HepG2 (cell line): ENCODE results near the gene EBLN2. TPM values are rescaled to one million over a fixed set of nuclear protein-coding genes. Genes with fewer than 3 reads are reported as not detected.

Experiments used
- ATAC-seq: fragments of 200-7000 bp; cut with Tn5 transposase; 3 replicates; pipeline ENCODE4 v1.9.1; 2020; ENCODE audit warnings: mild to moderate bottlenecking, moderate library complexity
- BruUV-seq: library from RNA; stranded (reverse); fragments of 400-500 nt; replicated peaks from 2 replicates; lab custom pipeline; 2021; lab: Mats Ljungman, UMichigan
- CTCF ChIA-PET: fragments of 300-600 bp; formaldehyde crosslinking; extraction: SDS; loops from one replicate; lab custom pipeline; 2021; ENCODE audit warnings: low total read pairs, inconsistent platforms, low intra/inter-chr PET ratio; lab: Yijun Ruan, JAX
- POLR2A ChIA-PET: fragments of 350-600 bp; sonication (Branson Sonifier 250); formaldehyde crosslinking; loops from one replicate; lab custom pipeline; 2020; ENCODE audit warnings: antibody characterized with exemption, inconsistent platforms; lab: Yijun Ruan, JAX
- DNase-seq: peaks from one replicate; pipeline ENCODE4 v3.0.0-alpha.2; 2015; ENCODE audit warnings: low spot score
- FAIRE-seq: peaks from 3 replicates; lab custom pipeline; 2011; peaks lifted over from hg19 to GRCh38; lab: Jason Lieb, UNC
- H2AFZ ChIP-seq: one replicate; pipeline ENCODE4 v1.6.1; 2011; ENCODE audit warnings: low read length, inconsistent platforms
- H3K27ac ChIP-seq: fragments of 300-600 bp; 3 replicates; pipeline ENCODE4 v1.8.0; 2011; ENCODE audit warnings: mixed run types, mild to moderate bottlenecking, mixed read lengths, low read length, inconsistent platforms; ENCODE audit not compliant: insufficient read depth; ENCODE audit errors: extremely low read length
- H3K27me3 ChIP-seq, 2 experiments: fragments of 200-600 bp in 1 of 2; 2 replicates in 1 of 2; 3 replicates in 1 of 2; pipeline versions ENCODE4 v1.6.0 to v1.8.0; 2011; ENCODE audit warnings: low read length in 2 of 2, mild to moderate bottlenecking in 2 of 2, moderate library complexity in 2 of 2, inconsistent platforms in 1 of 2; ENCODE audit not compliant: insufficient read depth in 2 of 2, control insufficient read depth in 1 of 2
- H3K36me3 ChIP-seq, 2 experiments: fragments of 200-600 bp in 1 of 2; replicated peaks in 1 of 2; 2 replicates in 1 of 2; 3 replicates in 1 of 2; pipeline versions ENCODE4 v1.5.1 to v1.8.0; 2011; ENCODE audit warnings: low read length in 2 of 2, inconsistent platforms in 1 of 2; ENCODE audit not compliant: insufficient read depth in 2 of 2, control insufficient read depth in 1 of 2
- H3K4me1 ChIP-seq: 2 replicates; pipeline ENCODE4 v1.5.1; 2012; ENCODE audit warnings: low read length, inconsistent platforms; ENCODE audit not compliant: insufficient read depth
- H3K4me2 ChIP-seq: 2 replicates; pipeline ENCODE4 v1.6.0; 2011; ENCODE audit warnings: low read depth, low read length, inconsistent platforms
- H3K4me3 ChIP-seq, 3 experiments: fragments of 200-600 bp in 1 of 3; sonication (generic), shearing (Covaris generic) in 1 of 3; replicated peaks in 1 of 3; 2 replicates each; pipeline ENCODE4 v1.5.1; 2011 to 2016; ENCODE audit warnings: low read length in 3 of 3, inconsistent platforms in 2 of 3, low read depth in 2 of 3, mild to moderate bottlenecking in 2 of 3, control low read depth in 1 of 3, mixed read lengths in 1 of 3; ENCODE audit not compliant: insufficient read depth in 1 of 3
- H3K79me2 ChIP-seq: one replicate; pipeline ENCODE4 v1.6.1; 2011; ENCODE audit warnings: low read length, inconsistent platforms; ENCODE audit not compliant: insufficient read depth
- H3K9ac ChIP-seq: 2 replicates; pipeline ENCODE4 v1.6.0; 2011; ENCODE audit warnings: mild to moderate bottlenecking, low read depth, low read length, inconsistent platforms; ENCODE audit not compliant: insufficient read depth
- H3K9me3 ChIP-seq: 2 replicates; pipeline ENCODE4 v1.5.1; 2012; ENCODE audit warnings: mild to moderate bottlenecking, low read length
- H4K20me1 ChIP-seq: 2 replicates; pipeline ENCODE4 v1.6.0; 2011; ENCODE audit warnings: inconsistent platforms, mild to moderate bottlenecking, low read length, moderate library complexity; ENCODE audit not compliant: insufficient read depth
- CENPX ChIP-seq: sonication (generic); formaldehyde crosslinking; IDR thresholded peaks from 2 replicates; pipeline ENCODE4 v1.9.0; 2021; ENCODE audit warnings: mild to moderate bottlenecking, missing genetic modification reagents, moderate library complexity
- HOXA3 ChIP-seq: sonication (generic); formaldehyde crosslinking; IDR thresholded peaks from 2 replicates; pipeline ENCODE4 v1.5.0; 2020; ENCODE audit warnings: missing genetic modification reagents
- NAIF1 ChIP-seq: sonication (generic); formaldehyde crosslinking; IDR thresholded peaks from 2 replicates; pipeline ENCODE4 v1.5.0; 2020; ENCODE audit warnings: mild to moderate bottlenecking, missing genetic modification reagents, borderline replicate concordance
- NRL ChIP-seq: sonication (generic); formaldehyde crosslinking; IDR thresholded peaks from 2 replicates; pipeline ENCODE4 v1.5.0; 2020; ENCODE audit warnings: missing genetic modification reagents, mild to moderate bottlenecking, moderate library complexity, borderline replicate concordance
- RARG ChIP-seq: sonication (generic); formaldehyde crosslinking; IDR thresholded peaks from 2 replicates; pipeline ENCODE4 v1.4.0; 2020; ENCODE audit warnings: low read depth, mild to moderate bottlenecking, missing genetic modification reagents
- RXRB ChIP-seq: IDR thresholded peaks from 2 replicates; pipeline ENCODE4 v1.6.1; 2016; ENCODE audit warnings: borderline replicate concordance, missing genetic modification reagents, missing compliant biosample characterization
- SNAI1 ChIP-seq: sonication (generic); formaldehyde crosslinking; IDR thresholded peaks from 2 replicates; pipeline ENCODE4 v1.5.0; 2020; ENCODE audit warnings: mild to moderate bottlenecking, missing genetic modification reagents, borderline replicate concordance
- ZBTB42 ChIP-seq: sonication (generic); formaldehyde crosslinking; IDR thresholded peaks from 2 replicates; pipeline ENCODE4 v1.5.0; 2020; ENCODE audit warnings: mild to moderate bottlenecking, missing genetic modification reagents
- ZBTB49 ChIP-seq: sonication (generic); formaldehyde crosslinking; IDR thresholded peaks from 2 replicates; pipeline ENCODE4 v1.4.0; 2020; ENCODE audit warnings: missing genetic modification reagents, borderline replicate concordance
- ZFP1 ChIP-seq: IDR thresholded peaks from 2 replicates; pipeline ENCODE4 v1.6.1; 2016
- ZMAT5 ChIP-seq: sonication (generic); formaldehyde crosslinking; IDR thresholded peaks from 2 replicates; pipeline ENCODE4 v1.5.0; 2020; ENCODE audit warnings: mild to moderate bottlenecking, low read depth, missing genetic modification reagents, borderline replicate concordance
- ZNF362 ChIP-seq: sonication (generic); formaldehyde crosslinking; IDR thresholded peaks from 2 replicates; pipeline ENCODE4 v1.4.0; 2020; ENCODE audit warnings: missing genetic modification reagents, mild to moderate bottlenecking, borderline replicate concordance
- ZNF530 ChIP-seq: sonication (generic); formaldehyde crosslinking; IDR thresholded peaks from 2 replicates; pipeline ENCODE4 v1.5.0; 2020; ENCODE audit warnings: low read depth, mild to moderate bottlenecking, missing genetic modification reagents
- ZNF766 ChIP-seq: sonication (generic); formaldehyde crosslinking; IDR thresholded peaks from 2 replicates; pipeline ENCODE4 v1.5.0; 2020; ENCODE audit warnings: missing genetic modification reagents, borderline replicate concordance
- WGBS: methylation state at CpG from one replicate; pipeline ENCODE4 v1.1.6; 2017; ENCODE audit warnings: low lambda C conversion rate; 5-methylcytosine and 5-hydroxymethylcytosine counted together
- in situ Hi-C: cut with HindIII; loops from 2 replicates; pipeline ENCODE4 v1.10.0; 2017; ENCODE audit warnings: low pct_unique_long_range_greater_than_20kb; ENCODE audit not compliant: extremely low pct_ligation_motif_present
- intact Hi-C: fragments of 100-400 bp; cut with micrococcal nuclease; formaldehyde crosslinking; loops from one replicate; pipeline ENCODE4 v1.10.0; 2022; ENCODE audit not compliant: unreplicated experiment
- polyA plus RNA-seq, 8 experiments: library from polyadenylated mRNA; depleted of rRNA in 3 of 8; stranded (reverse) in 7 of 8; unstranded in 1 of 8; fragments of >200 nt; fragmentation: Illumina TruSeq in 4 of 8; extraction: Trizol in 4 of 8; gene quantifications; 2 replicates each; pipeline versions ENCODE4 v1.2.1 to v1.2.3, GENCODE V29; 2011 to 2016; ENCODE audit warnings: low read depth in 4 of 8, missing spikeins in 1 of 8, mixed read lengths in 1 of 8; ENCODE audit not compliant: insufficient read depth in 1 of 8
- total RNA-seq, 5 experiments: library from RNA; depleted of rRNA; stranded (reverse); fragments of >200 nt; fragmentation: Illumina TruSeq; extraction: Trizol; gene quantifications; 2 replicates each; pipeline ENCODE4 v1.2.3, GENCODE V29; 2016; ENCODE audit warnings: low read depth in 1 of 5
- TF ChIP-seq, protein P1 (sequence below): sonication (generic); formaldehyde crosslinking; IDR thresholded peaks from 2 replicates; pipeline ENCODE4 v1.9.0; 2021; ENCODE audit warnings: missing genetic modification reagents, mild to moderate bottlenecking, borderline replicate concordance

Gene EBLN2
- total and polyA plus RNA-seq, 2 of the 13 experiments (the other 11 are each of a cell fraction or from before 2014, with no cell fraction given), result 3.3 to 8.3 TPM

GRCh38 chr3:73026760-73027113 lies 34.7 kb upstream of the EBLN2 start:
- no peak for TF ChIP-seq NRL (CRISPR knock-in tag)
- TF ChIP-seq NAIF1, result no peak
- no peak for TF ChIP-seq RXRB (CRISPR knock-in tag)
- TF ChIP-seq CENPX (CRISPR knock-in tag), result no peak
- no peak for TF ChIP-seq ZFP1
- no peak for TF ChIP-seq HOXA3
- no peak for TF ChIP-seq ZNF362 (CRISPR knock-in tag)
- TF ChIP-seq ZMAT5, result no peak
- TF ChIP-seq ZNF530, result no peak
- no peak for TF ChIP-seq ZNF766
- no peak for TF ChIP-seq ZBTB49 (CRISPR knock-in tag)
- no peak for TF ChIP-seq SNAI1 (CRISPR knock-in tag)
- TF ChIP-seq RARG, result no peak
- TF ChIP-seq, protein P1, sequence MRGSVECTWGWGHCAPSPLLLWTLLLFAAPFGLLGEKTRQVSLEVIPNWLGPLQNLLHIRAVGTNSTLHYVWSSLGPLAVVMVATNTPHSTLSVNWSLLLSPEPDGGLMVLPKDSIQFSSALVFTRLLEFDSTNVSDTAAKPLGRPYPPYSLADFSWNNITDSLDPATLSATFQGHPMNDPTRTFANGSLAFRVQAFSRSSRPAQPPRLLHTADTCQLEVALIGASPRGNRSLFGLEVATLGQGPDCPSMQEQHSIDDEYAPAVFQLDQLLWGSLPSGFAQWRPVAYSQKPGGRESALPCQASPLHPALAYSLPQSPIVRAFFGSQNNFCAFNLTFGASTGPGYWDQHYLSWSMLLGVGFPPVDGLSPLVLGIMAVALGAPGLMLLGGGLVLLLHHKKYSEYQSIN (CRISPR knock-in tag), result no peak
- TF ChIP-seq ZBTB42 (CRISPR knock-in tag), result no peak
- Histone ChIP-seq H3K79me2 (peaks cover 99% of the 10 kb centered on the region), H3K9me3 (no peaks in the 10 kb centered on the region), H3K9ac (no peak overlapping the region), H3K4me1 (peaks cover 77% of the 10 kb centered on the region), H3K4me3 (no peak overlapping the region), H4K20me1 (peaks cover 92% of the 10 kb centered on the region), H3K27me3 (no peaks in the 10 kb centered on the region), H3K4me2 (no peak overlapping the region), H3K36me3 (peaks cover 3 to 4% of the 10 kb centered on the region in 2 experiments; a peak in 2 of 5 replicates), H3K27ac (no peak overlapping the region), H2AFZ (no peak overlapping the region)
- no peak for ATAC-seq
- WGBS, result 94% methylated on average over 2 of the region's 2 CpGs
- in situ Hi-C loops, result no loop called here
- POLR2A ChIA-PET, result no interaction called here
- CTCF ChIA-PET, result no interaction called here
- BruUV-seq, result no TSS peak
- no peak for FAIRE-seq
- no peak for DNase-seq
- intact Hi-C loops, result no loop called here
